IPS-11a (cell line): Measurements from ENCODE around the gene MRPL51.
"Not testable (repeated sequence)": the region's sequence is repeated elsewhere in the genome, so short reads cannot be mapped to it uniquely, and the experiment has no call there.

ENCODE experiments used
- H3K4me3 ChIP-seq: one replicate; pipeline ENCODE4 v1.5.1; 2013; ENCODE audit warnings: low read depth, low read length, control low read depth

The MRPL51 gene

GRCh38 chr12:6532051-6532926 is 39.2 kb upstream of the MRPL51 start:
- H3K4me3 ChIP-seq = peak overlapping the region; percentile 94

GRCh38 chr12:6530576-6531260 is 37.7 kb upstream of the MRPL51 start:
- no peak overlapping the region for H3K4me3 ChIP-seq

GRCh38 chr12:6529291-6529737 is 36.3 kb upstream of the MRPL51 start:
- no peak overlapping the region for H3K4me3 ChIP-seq

GRCh38 chr12:6528539-6529235 is 35.6 kb upstream of the MRPL51 start:
- H3K4me3 ChIP-seq = no peak overlapping the region

GRCh38 chr12:6527711-6528110 is 34.6 kb upstream of the MRPL51 start:
- H3K4me3 ChIP-seq = no peak overlapping the region

GRCh38 chr12:6526766-6527525 is 33.9 kb upstream of the MRPL51 start:
- H3K4me3 ChIP-seq = no peak overlapping the region

GRCh38 chr12:6526201-6526600 is 33.1 kb upstream of the MRPL51 start:
- H3K4me3 ChIP-seq = no peak overlapping the region

- no peak overlapping the region for H3K4me3 ChIP-seq
Observed at GRCh38 chr12:6524648-6525047, 31.6 kb upstream of the MRPL51 start.

- H3K4me3 ChIP-seq = no peak overlapping the region
Observed at GRCh38 chr12:6523708-6524107, 30.6 kb upstream of the MRPL51 start.

- H3K4me3 ChIP-seq = no peak overlapping the region
Observed at GRCh38 chr12:6522193-6522592, 29.1 kb upstream of the MRPL51 start.

- no peak overlapping the region for H3K4me3 ChIP-seq
Observed at GRCh38 chr12:6520186-6520585, 27.1 kb upstream of the MRPL51 start.

- no peak overlapping the region for H3K4me3 ChIP-seq
Observed at GRCh38 chr12:6508087-6508486, 15.0 kb upstream of the MRPL51 start.

GRCh38 chr12:6507102-6507998 is 14.3 kb upstream of the MRPL51 start:
- no peak overlapping the region for H3K4me3 ChIP-seq

- H3K4me3 ChIP-seq = no peak overlapping the region
Observed at GRCh38 chr12:6500466-6500865, 7.4 kb upstream of the MRPL51 start.

- not testable (repeated sequence) for H3K4me3 ChIP-seq
Observed at GRCh38 chr12:6497291-6497690, 4.2 kb upstream of the MRPL51 start.

- no peak overlapping the region for H3K4me3 ChIP-seq
Observed at GRCh38 chr12:6494968-6495367, 1.9 kb upstream of the MRPL51 start.

- peak overlapping the region; percentile 84 for H3K4me3 ChIP-seq
Observed at GRCh38 chr12:6494258-6494743, 1.2 kb upstream of the MRPL51 start.

GRCh38 chr12:6493497-6494257 is 615 bp upstream of the MRPL51 start, which contains the start of gene NCAPD2:
NCAPD2 (plus strand) TSS chr12:6494102; CDS start chr12:6495099, 997 bp downstream.
- H3K4me3 ChIP-seq = peak within 1 kb of the TSS; percentile 84

GRCh38 chr12:6490673-6491072 is 2.4 kb downstream of the MRPL51 start:
- not testable (repeated sequence) for H3K4me3 ChIP-seq
